Activated gamma-delta T cell treated with Interleukin-2 at 50 U/mL for 16 hours (primary cell): Measurements from ENCODE around the gene LRRTM2.
"Not testable (repeated sequence)": the region's sequence is repeated elsewhere in the genome, so short reads cannot be mapped to it uniquely, and the experiment has no call there.

Experiments
- DNase-seq: peaks from one replicate; pipeline ENCODE4 v3.0.0-alpha.2; 2020

The LRRTM2 gene

DNA sequence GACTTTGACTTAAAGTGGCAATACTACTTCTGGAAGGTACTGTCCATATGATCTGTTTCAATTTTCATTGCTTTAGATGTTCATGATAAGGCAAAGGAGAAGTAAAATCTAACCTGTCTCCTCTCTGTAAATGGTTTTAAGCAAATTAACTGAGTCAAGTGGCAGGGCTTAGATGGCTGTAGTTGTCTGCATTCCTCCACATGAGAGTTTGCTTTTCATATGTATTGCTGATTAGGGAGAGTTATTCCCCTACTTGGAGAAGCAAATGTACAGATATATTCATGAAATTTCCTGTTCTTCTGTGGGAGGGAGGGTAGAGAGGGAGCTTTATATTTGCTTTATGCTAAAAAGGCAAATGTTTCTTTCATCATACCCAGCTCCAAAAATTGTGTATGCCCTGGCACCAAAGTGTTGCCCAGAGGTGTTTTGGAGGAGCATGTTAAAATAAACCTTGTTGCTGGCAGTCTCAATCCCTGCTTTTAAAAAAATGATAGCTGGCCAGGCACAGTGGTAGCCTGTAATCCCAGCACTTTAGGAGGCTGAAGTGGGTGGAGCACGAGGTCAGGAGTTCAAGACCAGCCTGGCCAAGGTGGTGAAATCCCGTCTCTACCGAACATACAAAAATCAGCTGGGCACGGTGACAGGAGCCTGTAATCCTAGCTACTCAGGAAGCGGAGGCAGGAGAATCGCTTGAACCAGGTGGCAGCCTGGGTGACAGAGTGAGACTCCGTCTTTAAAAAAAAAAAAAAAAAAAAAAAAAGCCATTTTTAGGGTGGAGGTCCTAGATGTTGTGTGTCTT lies 3.5 kb upstream of the LRRTM2 start:
- no peak for DNase-seq

DNA sequence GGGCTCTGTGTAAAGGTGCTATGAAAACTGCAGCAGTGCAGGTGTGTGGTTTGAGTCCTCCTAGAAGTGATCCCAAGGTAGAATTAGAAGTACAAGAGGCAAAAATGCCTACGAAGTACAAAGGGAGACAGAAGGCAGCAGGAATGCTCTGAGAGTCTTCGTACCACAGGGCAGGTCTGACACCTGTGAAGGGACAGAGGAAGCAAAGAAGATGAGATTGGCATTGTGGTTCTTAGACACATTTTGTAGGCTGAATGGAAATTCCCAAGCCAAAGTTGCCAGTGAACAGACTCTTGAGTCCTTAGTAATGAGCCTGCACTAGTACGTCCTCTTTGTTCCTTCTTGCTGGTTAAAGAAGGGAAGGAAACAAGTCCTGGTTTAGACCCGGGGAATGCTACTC lies 1.7 kb upstream of the LRRTM2 start:
- no peak for DNase-seq

DNA sequence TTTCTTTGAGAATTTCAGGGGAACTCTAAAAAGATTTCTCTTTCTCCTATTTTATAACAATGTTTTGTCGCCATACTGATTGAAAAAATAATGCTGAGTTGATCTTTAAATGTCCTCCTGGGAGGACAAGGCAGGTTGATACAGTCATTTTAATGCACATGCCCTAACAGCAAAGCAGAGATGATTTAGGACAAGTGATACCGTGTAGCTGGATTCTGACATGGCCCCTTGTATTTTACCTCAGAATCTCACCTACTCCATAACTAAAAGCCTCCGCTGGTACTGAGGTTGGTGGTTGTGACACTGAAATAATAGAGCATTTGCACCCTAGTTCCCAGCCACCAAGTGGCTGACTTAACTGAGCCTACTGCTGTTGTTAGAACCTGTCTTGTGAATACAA lies 811 bp upstream of the LRRTM2 start:
- no peak for DNase-seq

DNA sequence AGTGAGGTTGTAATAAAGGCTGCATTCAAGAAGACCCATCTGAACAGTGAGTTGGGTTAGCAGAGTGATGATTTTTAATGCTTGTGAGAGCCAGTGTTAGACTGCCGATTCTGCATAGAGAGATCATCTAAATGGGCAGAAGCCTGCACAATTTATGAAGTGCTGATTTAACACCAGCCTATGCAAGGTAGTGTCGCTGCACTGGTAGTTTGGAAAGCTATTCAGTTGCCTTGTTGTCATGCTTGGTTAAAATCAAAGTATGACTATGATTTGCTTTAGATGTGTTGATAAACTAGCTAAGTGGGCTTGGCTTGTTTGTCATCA lies 379 bp upstream of the LRRTM2 start:
- no peak for DNase-seq

DNA sequence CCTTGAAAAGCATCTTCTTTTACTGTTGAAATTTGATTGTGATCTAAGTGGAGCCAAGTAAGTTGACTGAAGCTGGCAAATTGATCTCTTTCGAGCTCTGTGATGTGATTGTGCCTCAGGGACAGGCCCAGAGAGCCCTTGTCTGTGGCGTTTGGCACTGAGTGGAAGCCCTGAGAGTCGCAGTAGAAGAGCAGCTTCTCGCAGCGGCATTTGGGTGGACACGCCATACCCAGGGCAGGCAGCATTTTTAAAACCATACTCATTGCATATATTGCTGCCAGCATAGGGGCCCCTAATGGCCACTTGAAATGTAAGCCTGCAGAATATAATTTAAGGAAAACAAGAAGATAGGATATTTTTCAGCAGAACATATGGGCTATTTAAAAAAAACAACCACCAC lies 894 bp downstream of the LRRTM2 start:
- DNase-seq, result no peak

DNA sequence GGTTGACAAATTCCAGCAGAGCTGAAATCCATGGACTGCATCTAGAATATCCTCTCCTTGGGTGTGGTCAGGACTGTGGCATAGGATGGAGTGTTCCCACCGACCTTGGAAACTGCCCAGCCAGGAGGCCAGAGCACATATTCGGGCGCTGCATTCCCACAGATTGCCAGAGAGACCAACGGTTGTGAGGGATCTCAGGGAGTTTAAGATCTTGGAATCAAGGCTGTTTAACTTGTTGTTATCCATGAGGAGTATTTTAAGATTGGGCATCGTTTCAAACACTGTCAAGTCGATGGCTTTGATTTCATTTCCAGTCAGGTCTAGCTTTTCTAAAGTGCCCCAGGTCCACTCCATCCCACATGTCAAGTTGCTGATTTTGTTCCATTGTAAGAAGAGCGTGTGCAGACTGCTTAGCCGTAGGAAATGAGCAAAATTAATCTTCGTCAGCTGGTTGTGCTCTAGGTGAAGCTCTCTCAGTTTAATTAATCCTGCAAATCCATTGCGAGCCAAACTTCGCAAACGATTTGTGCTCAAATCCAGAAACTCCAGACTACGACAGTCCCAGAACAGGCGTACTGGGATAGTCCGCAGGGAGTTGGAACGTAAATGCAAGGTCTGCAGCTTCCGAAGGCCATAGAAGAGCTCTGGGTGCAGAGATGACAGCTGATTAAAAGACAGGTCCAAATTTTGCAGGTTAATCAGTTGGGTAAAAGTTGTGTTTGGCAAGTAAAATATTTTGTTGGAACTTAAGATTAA lies 1.5 kb downstream of the LRRTM2 start:
- no peak for DNase-seq

DNA sequence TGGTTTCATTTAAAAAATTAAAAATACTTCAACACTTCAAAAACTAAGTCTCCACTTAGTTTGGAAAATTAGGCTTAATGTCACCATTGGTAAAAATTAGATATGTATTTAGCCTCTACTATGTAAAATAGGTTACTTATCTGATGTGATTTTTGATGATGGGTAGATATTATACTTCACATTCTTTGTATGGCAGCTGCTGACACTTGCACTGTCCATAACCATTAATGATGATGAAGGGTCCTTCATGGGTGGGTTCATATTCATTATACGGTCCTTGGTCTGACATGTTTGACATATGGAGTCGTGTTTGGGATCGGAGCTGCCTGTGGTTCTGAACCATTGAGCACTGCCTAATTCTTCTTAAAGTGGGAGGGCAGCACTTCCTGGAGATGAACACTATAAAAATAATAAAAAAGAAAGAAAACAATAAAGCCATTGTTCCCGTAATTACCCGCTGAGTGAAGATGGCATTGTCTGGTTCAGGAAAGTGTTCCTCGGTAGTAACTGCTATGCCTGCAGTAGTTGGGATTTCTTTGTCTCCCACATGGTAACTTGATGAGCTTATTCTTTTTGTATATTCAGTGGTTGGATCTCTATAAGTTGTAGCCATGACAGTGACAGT lies 2.2 kb downstream of the LRRTM2 start:
- DNase-seq, result no peak

DNA sequence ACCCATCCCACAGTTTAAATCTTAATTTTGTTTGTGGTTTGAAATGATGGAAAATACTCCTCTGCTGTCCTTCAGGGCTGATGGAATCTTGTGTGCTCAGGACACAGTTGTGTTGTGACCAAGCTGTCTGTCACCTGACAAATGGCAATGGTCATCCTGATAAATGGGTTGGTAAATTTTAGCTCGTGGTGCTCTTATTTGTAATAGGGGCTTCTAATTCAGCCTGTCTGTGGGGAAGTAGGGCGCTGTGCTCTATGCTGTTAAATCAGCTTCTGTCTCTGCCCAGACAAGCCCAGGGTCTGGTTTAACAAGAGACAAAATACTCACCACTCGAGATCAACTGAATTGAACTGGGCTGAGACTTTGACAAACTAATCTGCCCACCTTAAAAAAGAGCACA lies 4.5 kb downstream of the LRRTM2 start:
- DNase-seq, result no peak

DNA sequence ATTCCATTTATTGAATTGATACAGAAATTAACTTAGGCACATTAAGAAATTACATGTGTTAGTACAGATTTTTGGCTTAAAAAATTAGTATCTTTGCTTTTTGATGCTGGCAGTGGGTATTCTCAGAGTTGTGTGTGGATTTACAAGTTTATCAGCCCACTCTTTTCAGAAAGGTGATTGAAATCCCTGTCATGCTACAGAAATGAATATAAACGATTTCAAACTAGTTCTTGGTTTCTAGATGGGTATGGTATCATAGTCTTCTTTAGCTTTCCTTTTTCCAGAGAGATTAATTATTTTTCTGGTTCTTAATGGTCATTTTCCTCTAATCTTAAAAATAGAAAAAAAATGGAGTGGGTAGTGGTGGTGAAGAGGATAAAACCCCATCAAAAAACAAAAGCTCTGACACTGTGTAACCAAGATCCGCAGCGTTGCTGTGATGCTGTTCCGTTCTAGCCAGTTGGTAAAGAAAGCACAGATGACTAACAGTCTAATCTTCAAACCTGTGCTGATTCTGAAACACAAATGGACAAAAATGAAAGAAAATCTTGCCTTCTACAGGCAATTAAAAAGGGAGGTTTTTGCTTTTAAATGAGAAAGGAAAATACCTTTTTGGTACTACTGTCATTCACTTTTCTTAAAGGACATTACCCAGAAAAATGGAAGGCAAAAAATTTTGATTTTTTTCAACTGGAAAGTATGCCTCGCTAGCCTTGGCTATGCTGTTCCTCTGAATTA lies 5.2 kb downstream of the LRRTM2 start:
- no peak for DNase-seq

DNA sequence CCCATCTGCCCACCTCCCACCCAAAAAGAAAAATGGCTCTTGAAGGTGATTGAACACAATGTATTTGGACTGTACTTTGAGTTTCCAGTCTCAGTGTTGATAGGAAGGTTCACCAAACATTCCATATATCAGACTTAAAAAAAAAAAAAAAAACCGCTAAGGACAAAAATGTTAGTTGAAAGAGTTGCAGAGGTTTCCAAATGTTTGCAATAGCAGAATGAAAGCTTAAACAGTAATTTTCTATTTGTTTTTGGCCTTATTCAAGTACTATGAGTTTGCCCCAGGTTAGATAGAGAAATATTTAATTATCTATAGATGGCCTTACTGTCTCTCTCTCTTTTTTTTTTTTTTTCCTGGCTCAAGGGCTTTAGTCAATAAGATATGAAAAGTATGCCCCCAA lies 6.1 kb downstream of the LRRTM2 start:
- DNase-seq, result no peak

DNA sequence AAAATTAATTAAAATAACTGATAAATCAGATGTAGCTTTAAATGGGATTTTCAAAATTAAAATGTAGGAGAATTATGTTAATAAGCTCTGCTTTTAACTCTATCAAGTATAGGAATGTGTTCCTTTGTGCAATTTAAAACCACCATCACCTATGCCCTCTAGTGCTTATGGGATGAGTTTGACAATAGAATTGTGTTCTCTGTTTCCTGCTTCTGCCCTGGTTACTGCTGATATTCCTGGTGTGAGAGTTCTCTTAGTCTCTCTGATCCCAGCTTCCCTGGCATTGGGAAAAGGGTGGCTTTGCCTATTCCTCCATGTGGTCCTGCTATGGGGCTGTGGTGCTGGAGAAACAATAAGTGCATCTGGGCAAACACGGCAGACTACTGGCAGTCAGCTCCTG lies 8.1 kb downstream of the LRRTM2 start:
- DNase-seq, result no peak

DNA sequence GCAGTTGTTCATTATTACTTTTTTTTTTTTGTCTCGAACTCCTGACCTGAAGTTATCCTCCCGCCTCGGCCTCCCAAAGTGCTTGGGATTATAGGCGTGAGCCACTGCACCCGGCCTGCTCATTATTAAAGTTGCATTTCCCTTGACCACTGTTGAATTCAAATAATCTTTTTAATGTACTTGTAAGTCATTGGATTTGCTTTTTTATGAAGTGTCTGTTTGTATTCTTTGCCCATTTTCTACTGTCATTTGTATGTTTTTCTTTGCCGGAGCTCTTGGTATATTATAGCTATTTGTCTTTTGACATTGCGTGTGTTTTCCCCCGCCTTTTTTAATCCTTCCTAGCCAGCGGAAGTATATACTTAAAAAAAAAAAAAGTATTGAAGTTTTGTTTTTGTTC lies 22.0 kb downstream of the LRRTM2 start:
- DNase-seq, result no peak

DNA sequence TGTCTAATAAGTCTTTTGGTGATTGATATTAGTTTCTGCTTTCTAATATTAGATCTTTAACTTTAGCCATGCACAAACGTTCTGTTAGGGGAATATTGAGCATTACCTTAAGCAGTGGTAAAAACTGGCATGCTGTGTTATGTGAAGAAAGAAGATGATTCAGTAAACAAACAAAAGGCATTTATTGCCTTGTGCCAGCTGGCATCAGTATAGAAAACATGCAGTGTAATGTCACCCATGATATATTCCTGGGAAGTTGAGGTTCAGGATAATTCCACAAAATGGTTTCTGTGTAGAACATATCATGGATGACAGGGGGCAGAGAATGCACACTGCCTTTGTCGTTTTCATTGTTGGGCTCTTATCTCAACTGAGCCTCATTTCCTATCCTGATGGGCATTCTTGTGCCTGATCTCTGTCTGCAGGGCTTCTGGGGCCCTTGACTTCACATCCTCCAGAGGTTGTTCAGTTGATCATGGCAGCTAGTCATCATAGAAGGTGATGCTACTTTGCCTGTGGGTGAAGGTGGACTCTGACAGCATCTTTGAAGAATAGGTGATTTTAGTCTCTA lies 24.2 kb downstream of the LRRTM2 start:
- DNase-seq, result no peak

DNA sequence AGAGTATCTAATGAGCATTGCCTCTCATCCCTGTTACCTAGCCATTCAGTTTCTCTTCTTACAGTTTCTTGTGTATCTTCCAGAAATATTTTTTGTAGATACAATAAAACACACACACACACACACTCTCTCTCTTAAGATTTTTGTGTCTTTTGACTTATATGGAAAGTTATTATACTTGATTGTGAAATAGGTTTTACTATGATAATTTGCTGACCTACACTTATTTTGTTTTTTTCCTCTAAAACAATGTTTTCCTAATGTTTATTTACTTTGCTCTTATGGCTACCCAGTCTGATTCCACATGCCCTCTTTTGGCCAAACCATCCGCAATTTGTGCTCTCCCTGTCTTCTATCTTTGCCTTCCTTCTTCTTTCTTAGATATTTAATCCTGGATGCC lies 25.3 kb downstream of the LRRTM2 start:
- DNase-seq, result no peak

DNA sequence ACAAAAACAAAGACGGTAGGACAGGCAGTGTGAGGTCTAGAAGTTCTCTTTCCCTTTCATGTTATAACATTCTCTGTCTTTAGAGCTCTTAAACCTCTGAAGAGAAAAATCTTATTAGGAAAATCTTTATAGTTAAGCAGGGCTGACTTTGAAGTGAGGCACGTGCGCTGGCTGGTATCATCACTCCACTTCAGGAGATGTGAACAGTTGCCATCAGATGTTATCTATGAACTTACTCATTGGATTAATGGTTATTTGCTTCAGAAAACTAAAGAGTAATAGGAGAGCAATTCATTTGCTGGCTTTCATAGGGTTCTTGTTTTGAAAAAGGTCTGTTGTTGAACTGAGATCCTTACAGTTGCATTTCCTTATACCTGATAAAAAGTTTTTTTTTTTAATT lies 25.7 kb downstream of the LRRTM2 start:
- DNase-seq, result no peak

DNA sequence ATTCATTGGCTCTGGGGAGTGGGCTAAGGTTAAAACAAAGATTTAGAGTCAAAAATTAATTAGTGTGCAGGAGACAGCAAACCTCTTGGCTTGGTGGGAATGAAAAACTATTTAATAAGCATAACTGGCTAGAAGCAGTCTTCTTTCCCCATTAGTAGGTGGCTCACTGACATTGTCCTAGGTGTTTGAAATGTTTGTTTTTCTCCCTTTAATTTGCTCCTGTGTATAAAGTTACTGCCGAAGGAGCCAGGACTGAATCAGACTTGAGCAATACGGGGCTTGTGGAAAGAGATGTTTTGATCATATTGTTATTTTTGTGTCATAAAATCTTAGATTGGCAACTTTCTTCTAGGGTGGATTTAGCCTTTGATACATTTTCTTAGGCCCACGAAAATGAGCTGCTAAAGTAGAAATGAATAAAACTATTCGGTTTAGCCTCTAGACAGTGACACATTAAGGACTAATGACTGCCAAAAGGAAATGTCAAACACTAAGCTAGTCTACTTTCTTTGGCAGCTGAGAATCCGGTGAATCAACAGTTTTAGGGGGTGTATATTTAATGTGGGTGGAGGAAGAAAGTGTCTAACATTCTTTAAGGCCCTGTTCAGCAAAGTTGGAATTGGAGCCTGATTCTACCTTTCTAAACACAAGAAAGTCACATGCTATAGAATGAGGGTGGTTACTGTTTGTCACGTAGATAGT lies 30.2 kb downstream of the LRRTM2 start:
- no peak for DNase-seq

DNA sequence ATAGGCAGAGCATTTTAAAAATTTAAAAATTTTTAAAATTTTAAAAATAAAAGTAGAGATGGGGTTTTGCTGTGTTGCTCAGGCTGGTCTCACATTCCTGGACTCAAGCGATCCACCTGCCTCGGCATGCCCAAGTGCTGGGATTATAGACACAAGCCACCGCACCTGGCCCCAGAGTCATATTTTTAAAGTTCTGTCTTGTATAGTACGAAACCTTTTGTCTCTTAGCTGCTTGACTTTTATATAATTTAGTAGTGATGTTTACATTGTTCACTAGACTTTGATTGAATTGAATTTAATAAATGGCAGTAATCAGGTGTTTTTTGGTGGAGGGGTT lies 31.0 kb downstream of the LRRTM2 start:
- no peak for DNase-seq

DNA sequence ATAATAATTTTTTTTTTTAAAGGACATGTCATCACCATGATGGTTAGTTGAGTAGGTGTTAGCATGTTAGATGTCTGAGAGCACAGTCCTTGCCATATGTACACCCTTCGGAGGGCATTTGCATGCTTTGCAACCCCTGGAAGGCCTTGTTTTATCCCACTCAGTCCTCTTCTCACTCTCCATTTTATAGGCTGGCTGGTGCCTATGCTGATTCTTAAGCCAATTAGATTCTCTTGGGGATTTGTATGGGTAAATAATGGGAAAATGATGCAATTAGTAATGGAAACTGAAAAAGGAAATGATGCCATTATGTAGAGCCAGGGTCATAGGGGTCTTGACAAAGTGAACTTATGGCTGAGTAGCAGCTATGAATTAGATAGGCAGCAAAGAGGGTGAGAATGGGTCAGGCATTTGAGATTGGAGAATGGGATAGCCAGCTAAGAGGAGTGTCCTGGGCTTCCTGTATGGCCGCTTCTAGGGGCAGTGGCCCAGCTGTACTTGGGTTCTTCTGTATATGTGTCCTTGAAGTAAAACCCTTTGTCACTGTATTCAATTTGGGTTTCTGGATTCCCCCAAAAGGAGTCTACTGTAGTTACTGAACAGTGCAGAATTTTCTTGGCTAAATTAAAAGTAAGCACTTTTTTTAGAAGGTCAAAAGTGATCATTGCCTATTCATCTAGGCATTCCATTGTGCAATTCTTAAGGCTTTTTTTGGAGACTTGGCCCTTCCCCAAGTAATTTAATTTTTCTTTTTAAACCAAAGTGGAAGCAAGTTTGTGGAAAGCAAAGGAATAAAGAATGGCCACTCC lies 31.6 kb downstream of the LRRTM2 start:
- no peak for DNase-seq

DNA sequence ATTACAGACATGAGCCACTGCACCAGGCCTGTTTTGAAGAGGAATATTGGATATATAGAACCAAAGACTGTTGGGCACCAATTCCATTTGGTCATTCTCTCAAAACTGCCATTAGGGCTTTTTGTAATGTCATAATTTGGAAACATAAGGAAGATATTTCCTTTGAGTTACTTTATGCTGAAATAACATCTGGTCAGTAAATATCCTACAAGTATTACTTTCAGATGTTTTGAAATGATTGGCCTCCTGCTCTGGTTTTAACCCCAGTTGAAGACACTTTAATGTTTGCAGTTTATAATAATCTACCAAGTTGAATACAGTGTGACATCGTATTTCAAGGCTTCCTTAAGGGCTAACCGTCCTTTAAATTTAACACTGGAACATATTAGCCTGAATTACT lies 33.6 kb downstream of the LRRTM2 start:
- no peak for DNase-seq

DNA sequence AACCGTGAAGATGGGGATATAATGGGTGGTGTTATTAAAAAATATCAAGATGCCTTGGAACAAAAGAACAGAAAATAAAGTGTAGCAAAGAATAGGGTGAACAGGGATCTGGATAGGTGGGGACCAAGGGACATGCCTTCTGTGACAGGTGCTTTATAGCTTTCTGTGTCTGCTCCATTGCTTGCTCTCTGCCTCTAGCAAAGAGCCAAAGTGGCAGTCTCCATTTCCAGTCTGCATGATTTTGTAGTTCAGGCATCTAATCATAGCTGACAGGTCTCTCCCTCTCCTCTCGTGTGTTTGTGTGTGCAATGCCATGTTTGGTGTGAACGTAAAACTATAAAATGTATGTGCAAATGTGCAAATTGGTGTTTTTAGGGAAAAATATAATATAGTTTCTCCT lies 35.0 kb downstream of the LRRTM2 start:
- DNase-seq, result no peak

DNA sequence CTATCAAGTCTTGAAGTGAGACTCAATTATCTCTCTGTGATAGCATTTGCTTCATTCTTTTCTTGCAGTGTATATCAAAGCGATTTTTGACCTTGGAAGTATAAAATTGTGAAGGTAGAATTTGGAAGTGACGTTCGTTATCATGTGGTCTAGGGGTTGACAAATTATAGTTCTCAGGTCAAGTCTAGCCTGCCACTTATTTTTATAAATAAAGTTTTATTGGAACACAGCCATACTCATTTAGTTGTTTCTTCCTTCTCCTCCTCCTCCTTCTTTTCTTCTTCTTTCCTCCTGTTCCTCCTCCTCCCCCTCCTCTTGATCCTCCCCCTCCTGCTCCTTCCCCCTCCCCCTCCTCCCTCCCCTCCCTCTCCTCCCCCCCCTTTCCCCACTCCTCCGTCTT lies 38.0 kb downstream of the LRRTM2 start:
- no peak for DNase-seq

DNA sequence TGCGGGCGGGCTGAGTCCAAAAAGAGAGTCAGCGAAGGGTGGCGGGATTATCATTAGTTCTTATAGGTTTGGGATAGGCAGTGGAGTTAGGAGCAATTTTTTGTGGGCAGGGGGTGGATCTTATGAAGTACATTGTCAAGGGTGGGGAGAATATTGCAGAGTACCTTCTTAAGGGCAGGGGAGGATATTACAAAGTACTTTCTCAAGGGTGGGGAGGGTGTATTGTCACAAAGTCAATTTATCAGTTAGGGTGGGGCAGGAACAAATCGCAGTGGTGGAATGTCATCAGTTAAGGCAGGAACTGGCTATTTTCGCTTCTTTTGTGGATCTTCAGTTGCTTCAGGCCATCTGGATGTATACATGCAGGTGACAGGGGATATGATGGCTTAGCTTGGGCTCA lies 40.3 kb downstream of the LRRTM2 start:
- not testable (repeated sequence) for DNase-seq
